CD4-positive, CD25-positive, alpha-beta regulatory T cell (primary cell): ENCODE data around the gene RALB. TPM values are rescaled to one million over a fixed set of nuclear protein-coding genes. Genes with fewer than 3 reads are reported as not detected.

Source experiments
- ATAC-seq, 2 donors: fragments of 150-1000 bp; cut with Tn5 transposase; one replicate each; pipeline ENCODE4 v1.10.0; 2021; ENCODE audit warnings: low read depth in 2 of 2, moderate number of reproducible peaks in 2 of 2, moderate library complexity in 1 of 2
- DNase-seq, 3 donors: peaks; one replicate each; pipeline versions ENCODE4 v3.0.0 to v3.0.0-alpha.2; 2012 to 2022; ENCODE audit warnings: mixed read lengths in 1 of 3
- H3K27ac ChIP-seq: one replicate; pipeline ENCODE4 v1.7.0; 2013; ENCODE audit warnings: mild to moderate bottlenecking, low read length; ENCODE audit not compliant: insufficient read depth, poor library complexity, severe bottlenecking
- H3K27me3 ChIP-seq: one replicate; pipeline ENCODE4 v1.7.0; 2013; ENCODE audit warnings: low read length; ENCODE audit not compliant: control insufficient read depth, insufficient read depth
- H3K36me3 ChIP-seq: one replicate; pipeline ENCODE4 v1.7.0; 2013; ENCODE audit warnings: mild to moderate bottlenecking, low read length, moderate library complexity; ENCODE audit not compliant: control insufficient read depth, insufficient read depth
- H3K4me1 ChIP-seq: 2 replicates; pipeline ENCODE4 v1.7.0; 2013; ENCODE audit warnings: mild to moderate bottlenecking, low read length; ENCODE audit not compliant: insufficient read depth, control insufficient read depth, poor library complexity, severe bottlenecking
- H3K4me3 ChIP-seq: one replicate; pipeline ENCODE4 v1.7.0; 2013; ENCODE audit warnings: low read depth, mild to moderate bottlenecking, low read length, moderate library complexity
- H3K9me3 ChIP-seq, 2 experiments: 1 replicate in 1 of 2; 2 replicates in 1 of 2; pipeline ENCODE4 v1.7.0; 2013; ENCODE audit warnings: low read length in 2 of 2, mild to moderate bottlenecking in 1 of 2, moderate library complexity in 1 of 2; ENCODE audit not compliant: control insufficient read depth in 2 of 2
- H3K27ac Mint-ChIP-seq, 3 donors: one replicate each; pipeline ENCODE4 v1.8.0; 2020 to 2022; ENCODE audit warnings: mild to moderate bottlenecking in 3 of 3, mixed read lengths in 3 of 3, moderate library complexity in 2 of 3
- H3K27me3 Mint-ChIP-seq: one replicate; pipeline ENCODE4 v1.8.0; 2022; ENCODE audit warnings: mild to moderate bottlenecking, mixed read lengths
- H3K36me3 Mint-ChIP-seq: one replicate; pipeline ENCODE4 v1.8.0; 2020; ENCODE audit warnings: mixed read lengths
- H3K4me1 Mint-ChIP-seq, 4 donors: one replicate each; pipeline ENCODE4 v1.8.0; 2020 to 2022; ENCODE audit warnings: mixed read lengths in 4 of 4, mild to moderate bottlenecking in 1 of 4
- H3K4me3 Mint-ChIP-seq, 4 donors: one replicate each; pipeline ENCODE4 v1.8.0; 2020 to 2022; ENCODE audit warnings: mild to moderate bottlenecking in 4 of 4, mixed read lengths in 4 of 4, moderate library complexity in 3 of 4
- H3K9me3 Mint-ChIP-seq, 7 donors: one replicate each; pipeline ENCODE4 v1.8.0; 2020 to 2022; ENCODE audit warnings: mixed read lengths in 7 of 7, mild to moderate bottlenecking in 3 of 7, moderate library complexity in 2 of 7
- polyA plus RNA-seq, 4 donors: library from polyadenylated mRNA; unstranded; fragments of 300-500 nt; fragmentation: Illumina TruSeq; gene quantifications; one replicate each; pipeline ENCODE4 v1.2.3, GENCODE V29; 2021
- total RNA-seq: library from RNA; stranded (reverse); gene quantifications from one replicate; pipeline ENCODE4 v1.2.3, GENCODE V29; 2022

The RALB gene
- total and polyA plus RNA-seq, 5 donors from 2014 or later: 21.8 to 42.5 (median 28.1) TPM

DNA sequence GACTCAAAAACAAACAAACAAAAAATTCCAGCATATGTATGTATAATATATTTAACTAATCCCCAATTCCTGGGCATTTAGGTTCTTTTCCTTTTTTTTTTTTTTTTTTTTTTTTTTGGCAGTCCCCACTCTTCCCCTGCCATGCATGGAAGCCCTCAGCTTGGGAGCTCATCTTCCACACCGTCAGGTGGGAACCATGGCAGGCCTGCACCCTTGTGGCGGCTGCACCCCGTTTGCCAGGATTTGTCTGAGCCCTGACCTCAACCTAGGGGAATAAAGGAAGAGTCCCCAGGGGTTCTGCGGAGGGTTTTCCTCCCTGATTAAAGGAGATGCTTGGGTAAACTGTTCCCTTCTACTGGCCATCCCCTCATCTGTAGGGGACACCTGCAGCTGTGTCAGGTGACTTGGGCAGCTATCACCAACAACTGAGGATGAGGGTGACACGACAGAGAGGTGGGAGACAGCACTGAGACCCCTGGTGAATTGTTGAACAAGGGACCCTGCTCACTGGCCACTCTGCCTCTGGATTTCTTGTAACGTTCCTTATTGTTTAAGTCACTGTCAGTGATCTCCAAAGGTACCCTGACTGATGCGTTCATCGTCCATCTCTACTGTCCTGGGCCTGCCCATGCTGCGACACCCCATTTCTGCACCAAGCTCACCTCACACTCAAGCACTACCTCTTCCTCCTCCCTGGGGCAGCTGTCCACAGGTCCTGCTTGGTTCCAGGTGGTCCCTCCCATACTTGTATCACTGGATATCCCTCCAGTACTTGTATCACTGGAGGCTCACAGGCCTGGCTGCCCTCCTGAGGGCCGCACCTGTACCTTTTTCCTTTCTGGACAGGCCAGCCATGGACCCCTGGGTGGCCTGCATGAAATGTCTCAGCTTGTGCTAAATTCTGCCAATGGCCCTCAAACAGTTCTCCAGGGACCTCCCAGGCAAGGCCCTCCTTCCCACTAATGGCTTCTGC lies 44.0 kb upstream of the RALB start:
- Mint-ChIP-seq H3K27ac (no peak overlapping the region), H3K4me1 (peaks cover 0 to 7% (median 3%) of the 10 kb centered on the region in 4 donors), H3K27me3 (no peaks in the 10 kb centered on the region), H3K9me3 (no peaks in the 10 kb centered on the region), H3K4me3 (no peak overlapping the region), H3K36me3 (peaks cover 7% of the 10 kb centered on the region)
- no peaks in the 10 kb centered on the region for H3K4me1 ChIP-seq
- no peaks in the 10 kb centered on the region for H3K9me3 ChIP-seq
- no peak overlapping the region for H3K4me3 ChIP-seq
- H3K27me3 ChIP-seq: no peaks in the 10 kb centered on the region
- DNase-seq (no peak), ATAC-seq (no peak)
- H3K36me3 ChIP-seq: no peaks in the 10 kb centered on the region
- no peak overlapping the region for H3K27ac ChIP-seq

DNA sequence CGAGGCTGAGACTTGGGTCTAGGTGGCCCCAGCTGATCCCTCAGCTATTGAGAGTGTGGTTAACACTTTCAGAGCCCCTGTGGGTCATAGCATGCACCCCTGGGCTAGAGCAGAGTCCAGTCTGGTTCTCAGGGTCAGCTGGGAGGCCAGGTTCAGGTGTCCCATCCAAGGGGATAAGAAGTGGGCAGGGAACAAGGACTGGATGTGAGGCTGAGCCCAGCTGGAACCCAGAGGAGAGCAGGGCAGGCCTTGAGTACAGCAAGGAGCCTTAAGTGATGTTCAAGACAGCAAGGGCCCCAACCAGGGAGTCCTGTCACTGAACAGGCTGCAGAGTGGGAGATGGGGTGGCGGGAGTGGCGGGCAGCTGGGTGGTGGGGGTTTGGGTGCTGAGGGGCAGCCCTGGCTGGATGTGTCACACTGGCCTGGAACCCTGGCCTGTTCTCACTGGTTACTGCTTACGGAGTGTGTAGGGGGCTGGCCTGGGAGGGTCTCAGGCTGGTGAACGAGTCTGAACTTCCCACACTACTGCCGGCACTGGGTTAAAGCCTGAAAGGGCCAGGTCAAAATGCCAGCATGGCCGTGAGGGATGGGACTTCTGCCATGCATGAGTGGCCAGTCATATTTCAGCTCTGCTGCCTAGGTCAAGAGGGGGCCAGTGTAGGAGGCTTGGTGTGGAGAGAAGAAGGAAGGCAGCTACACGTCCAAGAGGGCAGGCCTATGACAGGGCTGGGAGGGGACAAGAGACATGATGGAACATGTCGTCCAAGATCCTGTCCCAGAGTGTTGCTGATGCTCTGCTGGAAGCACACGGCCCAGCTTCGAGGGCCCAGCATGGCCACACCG lies 43.0 kb upstream of the RALB start:
- H3K9me3 Mint-ChIP-seq: no peaks in the 10 kb centered on the region
- H3K36me3 Mint-ChIP-seq: peaks cover 7% of the 10 kb centered on the region
- H3K36me3 ChIP-seq: no peaks in the 10 kb centered on the region
- H3K4me3 ChIP-seq: no peak overlapping the region
- no peaks in the 10 kb centered on the region for H3K9me3 ChIP-seq
- H3K27me3 Mint-ChIP-seq: no peaks in the 10 kb centered on the region
- H3K27me3 ChIP-seq: no peaks in the 10 kb centered on the region
- peak overlapping the region in 2 of 3 donors; percentile 74 to 77 for H3K27ac Mint-ChIP-seq
- H3K4me3 Mint-ChIP-seq: no peak overlapping the region
- DNase-seq (no peak), ATAC-seq (no peak)
- peaks cover 0 to 7% (median 3%) of the 10 kb centered on the region in 4 donors for H3K4me1 Mint-ChIP-seq
- no peak overlapping the region for H3K27ac ChIP-seq
- H3K4me1 ChIP-seq: no peaks in the 10 kb centered on the region

DNA sequence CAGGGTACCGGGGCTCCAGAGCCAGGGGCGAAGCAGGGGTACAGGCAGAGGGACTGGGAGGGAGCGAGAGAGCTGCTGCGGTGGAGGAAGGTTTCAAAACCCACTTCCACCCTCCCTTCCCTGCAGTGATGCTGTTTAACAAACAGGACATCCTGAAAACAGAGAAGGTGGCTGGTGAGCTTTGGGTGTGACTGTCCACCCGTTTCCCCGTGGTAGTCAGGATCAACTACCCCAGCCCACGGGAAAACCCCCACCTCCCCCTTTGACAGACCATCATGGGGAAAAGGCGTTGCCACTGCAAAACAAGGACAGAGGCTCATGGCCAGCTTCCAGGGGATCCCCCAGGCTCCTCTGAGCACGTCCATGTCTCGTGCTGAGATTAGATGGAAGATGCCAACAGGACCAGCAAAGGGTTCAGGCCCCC lies 42.4 kb upstream of the RALB start:
- Histone ChIP-seq H3K4me3 (no peak overlapping the region), H3K9me3 (no peaks in the 10 kb centered on the region), H3K27me3 (no peaks in the 10 kb centered on the region), H3K27ac (no peak overlapping the region), H3K4me1 (no peaks in the 10 kb centered on the region), H3K36me3 (no peaks in the 10 kb centered on the region)
- ATAC-seq: peak in 1 of 2 donors; percentile 35
- Mint-ChIP-seq H3K27me3 (no peaks in the 10 kb centered on the region), H3K4me1 (peaks cover 0 to 7% (median 3%) of the 10 kb centered on the region in 4 donors), H3K4me3 (no peak overlapping the region), H3K27ac (peak overlapping the region in 2 of 3 donors; percentile 63 to 77), H3K9me3 (no peaks in the 10 kb centered on the region), H3K36me3 (peaks cover 7% of the 10 kb centered on the region)
- DNase-seq: peak in 1 of 3 donors; percentile 46

DNA sequence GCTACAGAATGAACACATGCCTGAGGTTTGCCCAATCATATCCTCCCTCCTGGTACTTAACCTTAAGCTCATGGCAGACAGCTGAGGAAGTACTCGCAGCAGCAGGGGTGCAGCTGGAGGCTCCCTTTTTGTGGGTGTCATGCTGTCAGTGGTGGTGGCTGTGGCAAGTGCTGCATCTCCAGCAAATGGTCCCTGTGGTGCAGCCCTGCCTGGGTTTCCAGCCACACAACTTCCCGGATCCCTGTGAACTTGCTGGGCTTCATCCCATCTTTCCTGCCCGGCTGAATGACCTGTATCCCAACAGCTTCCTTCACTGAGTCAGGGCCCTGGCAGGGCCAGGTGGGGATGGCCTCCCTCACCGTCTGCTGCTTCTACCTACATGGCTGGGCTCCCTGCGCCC lies 34.5 kb upstream of the RALB start:
- Mint-ChIP-seq H3K4me3 (no peak overlapping the region), H3K27me3 (no peaks in the 10 kb centered on the region), H3K36me3 (peaks cover 22% of the 10 kb centered on the region), H3K4me1 (peaks cover 14 to 43% (median 29%) of the 10 kb centered on the region in 4 donors), H3K27ac (no peak overlapping the region), H3K9me3 (peaks cover 0 to 10% (median 2%) of the 10 kb centered on the region in 7 donors)
- Histone ChIP-seq H3K9me3 (no peaks in the 10 kb centered on the region), H3K36me3 (peaks cover 13% of the 10 kb centered on the region), H3K4me1 (peaks cover 19% of the 10 kb centered on the region), H3K4me3 (no peak overlapping the region), H3K27ac (no peak overlapping the region), H3K27me3 (no peaks in the 10 kb centered on the region)
- DNase-seq (no peak), ATAC-seq (no peak)

DNA sequence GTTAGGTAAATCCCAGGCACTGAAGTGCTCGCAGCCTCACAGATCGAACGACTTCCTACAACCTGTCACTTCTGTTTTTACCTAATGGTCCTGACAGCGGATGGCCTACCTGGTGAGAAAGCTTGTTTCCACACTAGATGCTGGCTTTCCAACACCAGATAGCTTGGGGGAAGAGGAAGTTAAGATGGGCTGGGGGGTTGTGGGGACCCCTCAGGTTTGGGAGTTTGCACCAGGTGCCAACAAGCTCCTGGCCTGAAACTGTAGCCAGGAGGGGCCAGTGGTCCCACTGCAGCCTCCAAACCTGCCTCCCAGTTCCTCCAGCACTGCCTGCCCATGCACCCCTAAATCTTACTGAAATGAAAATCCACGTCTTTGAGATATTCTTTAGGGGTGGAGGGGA lies 33.4 kb upstream of the RALB start:
- Histone ChIP-seq H3K9me3 (no peaks in the 10 kb centered on the region), H3K4me1 (peaks cover 30% of the 10 kb centered on the region), H3K36me3 (peaks cover 13% of the 10 kb centered on the region), H3K27ac (no peak overlapping the region), H3K27me3 (no peaks in the 10 kb centered on the region), H3K4me3 (no peak overlapping the region)
- Mint-ChIP-seq H3K9me3 (peaks cover 0 to 10% (median 2%) of the 10 kb centered on the region in 7 donors), H3K4me1 (peaks cover 14 to 44% (median 37%) of the 10 kb centered on the region in 4 donors), H3K27me3 (no peaks in the 10 kb centered on the region), H3K4me3 (peak overlapping the region in 1 of 4 donors; percentile 8), H3K27ac (no peak overlapping the region), H3K36me3 (peaks cover 22% of the 10 kb centered on the region)
- no peak for ATAC-seq
- no peak for DNase-seq

DNA sequence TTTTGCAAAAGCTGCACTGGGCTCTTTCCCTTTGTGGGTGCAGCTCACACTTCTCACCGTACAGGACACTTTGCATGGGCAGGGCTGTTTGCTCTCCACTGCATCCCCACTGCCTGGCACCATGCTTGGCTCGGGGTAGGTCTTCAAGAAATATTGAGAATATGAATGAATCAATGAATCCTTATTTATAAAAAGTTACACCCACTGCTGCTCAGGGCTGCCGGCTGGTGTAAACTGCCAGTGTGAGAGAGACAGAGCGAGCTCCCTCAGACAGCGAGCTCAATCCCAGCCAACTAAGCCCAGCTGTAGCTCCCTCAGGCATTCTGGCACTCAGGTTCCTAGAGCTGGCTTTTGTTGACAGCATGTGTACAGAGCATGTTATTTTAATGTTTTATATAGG lies 32.9 kb upstream of the RALB start:
- no peak overlapping the region for H3K4me3 ChIP-seq
- peak overlapping the region in 1 of 4 donors; percentile 91 for H3K4me3 Mint-ChIP-seq
- ATAC-seq (no peak), DNase-seq (no peak)
- H3K4me1 Mint-ChIP-seq: peaks cover 14 to 49% (median 41%) of the 10 kb centered on the region in 4 donors
- peak overlapping the region in 1 of 3 donors; percentile 84 for H3K27ac Mint-ChIP-seq
- peaks cover 13% of the 10 kb centered on the region for H3K36me3 ChIP-seq
- H3K9me3 ChIP-seq: no peaks in the 10 kb centered on the region
- H3K9me3 Mint-ChIP-seq: peaks cover 0 to 10% (median 2%) of the 10 kb centered on the region in 7 donors
- H3K27ac ChIP-seq: no peak overlapping the region
- peaks cover 22% of the 10 kb centered on the region for H3K36me3 Mint-ChIP-seq
- no peaks in the 10 kb centered on the region for H3K27me3 Mint-ChIP-seq
- H3K27me3 ChIP-seq: no peaks in the 10 kb centered on the region
- peaks cover 31% of the 10 kb centered on the region for H3K4me1 ChIP-seq

DNA sequence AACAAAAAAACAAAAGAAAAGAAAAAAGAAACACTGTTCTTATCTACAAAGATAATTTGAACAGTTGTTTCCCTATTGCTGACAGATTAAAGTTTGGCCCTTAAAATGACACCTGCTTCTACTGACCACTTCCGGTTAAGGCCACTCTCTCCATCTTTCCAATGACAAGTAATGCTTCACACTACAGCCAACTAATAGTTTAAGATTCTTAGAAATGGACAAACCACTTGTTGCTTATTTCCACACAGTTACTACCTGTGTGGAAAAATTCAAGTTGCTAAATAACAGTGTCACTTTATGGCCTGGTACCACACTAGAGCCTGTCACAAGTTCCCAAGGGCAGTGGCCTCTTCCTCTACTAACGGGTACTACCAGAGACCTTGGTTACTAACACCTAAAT lies 31.9 kb upstream of the RALB start:
- H3K4me3 ChIP-seq: no peak overlapping the region
- Mint-ChIP-seq H3K9me3 (peaks cover 0 to 10% (median 2%) of the 10 kb centered on the region in 7 donors), H3K36me3 (peaks cover 22% of the 10 kb centered on the region), H3K27me3 (no peaks in the 10 kb centered on the region), H3K27ac (peak overlapping the region; percentile 42 to 74 (median 56)), H3K4me3 (peak overlapping the region; percentile 14 to 91 (median 74)), H3K4me1 (peaks cover 14 to 56% (median 44%) of the 10 kb centered on the region in 4 donors)
- H3K9me3 ChIP-seq: no peaks in the 10 kb centered on the region
- ATAC-seq (no peak), DNase-seq (no peak)
- peaks cover 31% of the 10 kb centered on the region for H3K4me1 ChIP-seq
- no peak overlapping the region for H3K27ac ChIP-seq
- H3K27me3 ChIP-seq: no peaks in the 10 kb centered on the region
- H3K36me3 ChIP-seq: peaks cover 13% of the 10 kb centered on the region
